AG09319 (cell line): Measurements from ENCODE around the gene GTF3C4.
A peak's percentile ranks its signal among the peaks of the same experiment; 100 is the strongest.

Source experiments
- DNase-seq: peaks from one replicate; pipeline ENCODE4 v3.0.0-alpha.2; 2010; ENCODE audit warnings: low read depth; ENCODE audit errors: extremely low read depth
- CTCF ChIP-seq: IDR thresholded peaks from 2 replicates; pipeline ENCODE4 v1.5.1; 2011; ENCODE audit warnings: low read depth, mild to moderate bottlenecking, inconsistent platforms, low read length, moderate library complexity

The GTF3C4 gene

GRCh38 chr9:132637801-132638200 lies 32.5 kb upstream of the GTF3C4 start:
- no peak for DNase-seq
- TF ChIP-seq CTCF = no peak

GRCh38 chr9:132638240-132638639 lies 32.0 kb upstream of the GTF3C4 start:
- no peak for TF ChIP-seq CTCF
- DNase-seq = peak; percentile 10

GRCh38 chr9:132639322-132639721 lies 30.9 kb upstream of the GTF3C4 start:
- TF ChIP-seq CTCF = no peak
- no peak for DNase-seq

GRCh38 chr9:132641216-132641615 lies 29.0 kb upstream of the GTF3C4 start:
- no peak for TF ChIP-seq CTCF
- no peak for DNase-seq

- no peak; the same call in 1 of the 2 replicates for TF ChIP-seq CTCF
- DNase-seq = no peak
Observed at GRCh38 chr9:132644251-132644650, 26.0 kb upstream of the GTF3C4 start.

- DNase-seq = no peak
- TF ChIP-seq CTCF = no peak
Observed at GRCh38 chr9:132645306-132645705, 25.0 kb upstream of the GTF3C4 start.

- no peak for DNase-seq
Observed at GRCh38 chr9:132645711-132646110, 24.6 kb upstream of the GTF3C4 start.

More at GRCh38 chr9:132645711-132646110, 24.6 kb upstream of the GTF3C4 start:
- TF ChIP-seq CTCF = no peak
